ENCODE data around the gene SOBP.
A peak's percentile ranks its signal among the peaks of the same experiment; 100 is the strongest.

SOBP gene

GRCh38 chr6:107690643-107691061 is 200.7 kb downstream of the SOBP start:
- DNase-seq (ENCODE audit: low spot score), result peak; percentile 43

GRCh38 chr6:107691062-107691751 is 201.3 kb downstream of the SOBP start:
- DNase-seq (ENCODE audit: low spot score), result peak; percentile 77

GRCh38 chr6:107692351-107692750 is 202.4 kb downstream of the SOBP start:
- DNase-seq (ENCODE audit: low spot score), result peak; percentile 32

- DNase-seq (ENCODE audit: low spot score), result no peak
These were observed 205.3 kb downstream of the SOBP start for GRCh38 chr6:107695061-107695720.

GRCh38 chr6:107697682-107698081 is 207.8 kb downstream of the SOBP start:
- peak; percentile 21 for DNase-seq (ENCODE audit: low spot score)

GRCh38 chr6:107698146-107698545 is 208.2 kb downstream of the SOBP start:
- DNase-seq (ENCODE audit: low spot score), result peak; percentile 78

GRCh38 chr6:107699254-107699653 is 209.3 kb downstream of the SOBP start:
- DNase-seq (ENCODE audit: low spot score), result no peak

- DNase-seq (ENCODE audit: low spot score), result no peak
These were observed 209.9 kb downstream of the SOBP start for GRCh38 chr6:107699697-107700325.

GRCh38 chr6:107703606-107704005 is 213.7 kb downstream of the SOBP start:
- no peak for DNase-seq (ENCODE audit: low spot score)

GRCh38 chr6:107704347-107705013 is 214.6 kb downstream of the SOBP start:
- peak; percentile 52 for DNase-seq (ENCODE audit: low spot score)

GRCh38 chr6:107706516-107707115 is 216.7 kb downstream of the SOBP start:
- DNase-seq (ENCODE audit: low spot score), result no peak

- no peak for DNase-seq (ENCODE audit: low spot score)
These were observed 217.7 kb downstream of the SOBP start for GRCh38 chr6:107707346-107708275.

- no peak for DNase-seq (ENCODE audit: low spot score)
These were observed 218.5 kb downstream of the SOBP start for GRCh38 chr6:107708435-107708834.

GRCh38 chr6:107709341-107709740 is 219.4 kb downstream of the SOBP start:
- no peak for DNase-seq (ENCODE audit: low spot score)
